Measurements from ENCODE around the gene RAI14. TPM values are rescaled to one million over a fixed set of nuclear protein-coding genes. Genes with fewer than 3 reads are reported as not detected.

Gene RAI14
- total RNA-seq: 11.5 TPM

DNA sequence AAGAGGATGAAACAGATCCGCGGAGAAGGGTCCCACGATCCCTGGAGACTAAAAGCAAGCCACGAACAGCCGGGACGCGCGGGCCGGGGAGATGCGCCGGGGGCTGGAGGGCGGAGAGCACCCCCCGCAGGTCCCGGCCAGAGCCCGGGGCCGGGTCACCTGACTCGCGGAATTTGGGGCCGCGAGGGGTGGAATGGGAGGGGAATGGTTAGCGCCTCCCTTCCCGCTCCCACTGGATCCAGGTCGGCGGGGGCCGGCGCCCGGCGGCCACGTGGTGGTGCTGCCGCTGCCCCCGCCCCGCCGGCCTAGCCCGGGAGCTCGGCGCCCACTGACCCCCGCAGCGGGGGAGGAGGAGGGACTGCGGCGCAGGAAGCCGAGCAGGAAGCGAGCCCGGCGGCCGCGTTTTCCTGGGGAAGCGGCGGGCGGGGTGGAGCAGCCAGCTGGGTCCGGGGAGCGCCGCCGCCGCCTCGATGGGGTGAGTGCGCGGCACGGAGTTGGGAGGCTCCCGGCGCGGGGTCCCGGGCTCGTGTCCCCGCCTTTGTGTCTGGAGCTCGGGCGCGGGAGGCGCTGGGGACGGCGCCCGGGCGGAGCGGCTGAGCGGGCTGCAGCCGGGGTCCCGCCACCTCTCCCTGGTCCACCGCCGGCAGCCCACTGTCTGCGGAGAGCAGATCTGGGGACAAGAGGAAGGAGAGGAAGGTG is at the start of gene RAI14:
RAI14 (plus strand) TSS at position 328 of the 699 bp plus-strand sequence. CDS start 30,592 bp downstream, outside the sequence.
- Histone ChIP-seq H3K36me3 (ENCODE audit: control insufficient read depth in 3 of 3, insufficient read depth in 3 of 3, low read length in 3 of 3) (no peaks in the 10 kb centered on the region), H3K27me3 (ENCODE audit: control insufficient read depth in 3 of 3, insufficient read depth in 3 of 3, low read length in 3 of 3) (peaks cover 0 to 20% (median 10%) of the 10 kb centered on the region in 3 donors), H3K4me1 (ENCODE audit: control insufficient read depth in 3 of 3, insufficient read depth in 3 of 3, low read length in 3 of 3) (peaks cover 10 to 21% (median 18%) of the 10 kb centered on the region in 3 donors), H3K9ac (ENCODE audit: low read depth in 1 of 3, low read length in 3 of 3) (peak within 1 kb of the TSS; percentile 62 to 81 (median 80)), H3K9me3 (ENCODE audit: control insufficient read depth in 3 of 3, low read length in 3 of 3) (no peaks in the 10 kb centered on the region), H3K4me3 (ENCODE audit: low read length in 3 of 3) (peak within 1 kb of the TSS; percentile 46 to 71 (median 65)), H3K27ac (ENCODE audit: low read depth, low read length) (peak within 1 kb of the TSS; percentile 75)

GRCh38 chr5:34608368-34608767 is 47.8 kb upstream of the RAI14 start:
- no peak overlapping the region for H3K4me3 ChIP-seq (ENCODE audit: low read length in 3 of 3)
- H3K4me1 ChIP-seq (ENCODE audit: control insufficient read depth in 3 of 3, insufficient read depth in 3 of 3, low read length in 3 of 3): peaks cover 0 to 4% (median 0%) of the 10 kb centered on the region in 3 donors
- H3K27ac ChIP-seq (ENCODE audit: low read depth, low read length): peak overlapping the region; percentile 57
- H3K36me3 ChIP-seq (ENCODE audit: control insufficient read depth in 3 of 3, insufficient read depth in 3 of 3, low read length in 3 of 3): no peaks in the 10 kb centered on the region
- no peaks in the 10 kb centered on the region for H3K9me3 ChIP-seq (ENCODE audit: control insufficient read depth in 3 of 3, low read length in 3 of 3)
- no peaks in the 10 kb centered on the region for H3K27me3 ChIP-seq (ENCODE audit: control insufficient read depth in 3 of 3, insufficient read depth in 3 of 3, low read length in 3 of 3)
- no peak overlapping the region for H3K9ac ChIP-seq (ENCODE audit: low read depth in 1 of 3, low read length in 3 of 3)

DNA sequence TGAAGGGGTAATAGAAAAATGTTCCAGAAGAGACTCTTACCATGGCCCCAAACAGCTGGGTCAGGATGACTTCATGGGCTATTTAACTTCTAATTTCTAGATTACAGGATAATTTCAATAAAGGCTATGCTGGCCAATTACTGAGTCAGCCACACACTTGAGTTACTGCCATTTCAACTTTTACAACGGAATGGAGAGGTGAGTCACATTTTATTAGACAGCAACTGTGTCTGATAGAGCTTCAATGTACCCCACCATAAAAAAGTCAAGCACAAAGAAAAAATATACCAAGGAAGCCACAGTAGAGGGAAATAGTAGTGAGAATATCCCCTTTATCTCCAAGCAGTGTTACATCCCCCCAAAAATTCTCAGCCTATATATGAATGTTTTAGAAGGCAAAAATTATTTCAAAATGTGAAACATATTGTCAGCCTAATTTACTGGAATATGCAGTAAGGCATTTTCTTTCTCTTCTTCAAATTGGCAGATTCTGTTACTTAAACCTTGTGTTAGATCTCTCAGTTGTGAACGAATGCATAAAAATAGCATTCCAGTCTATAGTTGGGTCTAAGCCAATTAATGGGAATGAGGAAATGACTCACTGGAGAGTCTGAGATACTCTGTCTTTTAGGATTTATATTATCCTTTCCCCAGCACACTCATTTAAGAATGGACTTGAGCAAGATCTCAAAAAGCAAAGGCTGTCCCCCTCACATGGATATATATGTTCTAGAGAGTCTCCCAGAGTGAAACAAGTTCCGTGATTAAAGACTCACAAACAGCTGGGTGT is 47.1 kb upstream of the RAI14 start:
- H3K27me3 ChIP-seq (ENCODE audit: control insufficient read depth in 3 of 3, insufficient read depth in 3 of 3, low read length in 3 of 3): no peaks in the 10 kb centered on the region
- H3K9me3 ChIP-seq (ENCODE audit: control insufficient read depth in 3 of 3, low read length in 3 of 3): no peaks in the 10 kb centered on the region
- no peak overlapping the region for H3K4me3 ChIP-seq (ENCODE audit: low read length in 3 of 3)
- H3K36me3 ChIP-seq (ENCODE audit: control insufficient read depth in 3 of 3, insufficient read depth in 3 of 3, low read length in 3 of 3): no peaks in the 10 kb centered on the region
- H3K4me1 ChIP-seq (ENCODE audit: control insufficient read depth in 3 of 3, insufficient read depth in 3 of 3, low read length in 3 of 3): peaks cover 0 to 4% (median 0%) of the 10 kb centered on the region in 3 donors
- peak overlapping the region; percentile 57 for H3K27ac ChIP-seq (ENCODE audit: low read depth, low read length)
- H3K9ac ChIP-seq (ENCODE audit: low read depth in 1 of 3, low read length in 3 of 3): no peak overlapping the region

DNA sequence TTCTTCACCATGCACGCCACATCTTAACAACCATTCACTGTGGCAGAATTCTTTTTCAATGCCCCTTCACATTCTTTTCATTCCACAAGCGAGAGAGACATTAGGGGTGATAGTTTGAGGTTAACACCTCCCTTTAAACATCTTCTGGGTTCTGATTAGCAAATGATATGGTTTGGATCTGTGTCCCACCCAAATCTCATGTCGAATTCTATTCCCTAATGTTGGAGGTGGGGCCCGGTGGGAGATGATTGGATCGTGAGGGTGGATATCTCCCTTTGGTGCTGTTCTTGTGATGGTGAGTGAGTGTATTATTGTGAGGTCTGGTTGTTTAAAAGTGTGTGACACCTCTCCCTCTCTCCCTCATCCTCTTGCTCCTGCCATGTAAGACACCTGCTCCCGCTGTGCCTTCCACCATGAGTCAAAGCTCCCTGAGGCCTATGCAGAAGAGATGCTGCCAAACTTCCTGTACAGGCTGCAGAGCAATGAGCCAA is 46.1 kb upstream of the RAI14 start:
- no peak overlapping the region for H3K27ac ChIP-seq (ENCODE audit: low read depth, low read length)
- no peaks in the 10 kb centered on the region for H3K9me3 ChIP-seq (ENCODE audit: control insufficient read depth in 3 of 3, low read length in 3 of 3)
- H3K4me1 ChIP-seq (ENCODE audit: control insufficient read depth in 3 of 3, insufficient read depth in 3 of 3, low read length in 3 of 3): peaks cover 0 to 4% (median 0%) of the 10 kb centered on the region in 3 donors
- H3K9ac ChIP-seq (ENCODE audit: low read depth in 1 of 3, low read length in 3 of 3): no peak overlapping the region
- H3K4me3 ChIP-seq (ENCODE audit: low read length in 3 of 3): no peak overlapping the region
- H3K27me3 ChIP-seq (ENCODE audit: control insufficient read depth in 3 of 3, insufficient read depth in 3 of 3, low read length in 3 of 3): no peaks in the 10 kb centered on the region
- H3K36me3 ChIP-seq (ENCODE audit: control insufficient read depth in 3 of 3, insufficient read depth in 3 of 3, low read length in 3 of 3): no peaks in the 10 kb centered on the region

DNA sequence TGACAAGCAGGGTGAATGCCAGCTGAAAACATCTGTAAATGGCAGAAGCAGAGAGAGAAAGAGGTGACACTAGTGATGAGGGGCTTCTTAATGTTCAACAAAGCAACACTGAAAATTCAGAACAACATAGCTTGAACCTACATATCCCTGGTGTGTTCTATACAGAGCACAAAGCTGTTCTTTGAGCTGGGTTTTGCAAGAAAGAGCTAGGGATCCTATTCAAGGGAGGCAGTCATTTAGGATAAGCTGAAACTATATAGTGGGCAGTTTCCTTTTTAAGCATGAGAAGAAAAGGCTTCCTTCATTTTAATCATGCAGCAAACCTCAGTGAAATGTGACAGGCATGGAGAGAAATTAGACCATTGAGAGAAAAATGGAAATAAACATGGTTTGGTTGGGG is 45.6 kb upstream of the RAI14 start:
- H3K9me3 ChIP-seq (ENCODE audit: control insufficient read depth in 3 of 3, low read length in 3 of 3): no peaks in the 10 kb centered on the region
- no peak overlapping the region for H3K27ac ChIP-seq (ENCODE audit: low read depth, low read length)
- no peaks in the 10 kb centered on the region for H3K27me3 ChIP-seq (ENCODE audit: control insufficient read depth in 3 of 3, insufficient read depth in 3 of 3, low read length in 3 of 3)
- H3K9ac ChIP-seq (ENCODE audit: low read depth in 1 of 3, low read length in 3 of 3): no peak overlapping the region
- no peak overlapping the region for H3K4me3 ChIP-seq (ENCODE audit: low read length in 3 of 3)
- H3K4me1 ChIP-seq (ENCODE audit: control insufficient read depth in 3 of 3, insufficient read depth in 3 of 3, low read length in 3 of 3): peaks cover 0 to 4% (median 0%) of the 10 kb centered on the region in 3 donors
- no peaks in the 10 kb centered on the region for H3K36me3 ChIP-seq (ENCODE audit: control insufficient read depth in 3 of 3, insufficient read depth in 3 of 3, low read length in 3 of 3)

DNA sequence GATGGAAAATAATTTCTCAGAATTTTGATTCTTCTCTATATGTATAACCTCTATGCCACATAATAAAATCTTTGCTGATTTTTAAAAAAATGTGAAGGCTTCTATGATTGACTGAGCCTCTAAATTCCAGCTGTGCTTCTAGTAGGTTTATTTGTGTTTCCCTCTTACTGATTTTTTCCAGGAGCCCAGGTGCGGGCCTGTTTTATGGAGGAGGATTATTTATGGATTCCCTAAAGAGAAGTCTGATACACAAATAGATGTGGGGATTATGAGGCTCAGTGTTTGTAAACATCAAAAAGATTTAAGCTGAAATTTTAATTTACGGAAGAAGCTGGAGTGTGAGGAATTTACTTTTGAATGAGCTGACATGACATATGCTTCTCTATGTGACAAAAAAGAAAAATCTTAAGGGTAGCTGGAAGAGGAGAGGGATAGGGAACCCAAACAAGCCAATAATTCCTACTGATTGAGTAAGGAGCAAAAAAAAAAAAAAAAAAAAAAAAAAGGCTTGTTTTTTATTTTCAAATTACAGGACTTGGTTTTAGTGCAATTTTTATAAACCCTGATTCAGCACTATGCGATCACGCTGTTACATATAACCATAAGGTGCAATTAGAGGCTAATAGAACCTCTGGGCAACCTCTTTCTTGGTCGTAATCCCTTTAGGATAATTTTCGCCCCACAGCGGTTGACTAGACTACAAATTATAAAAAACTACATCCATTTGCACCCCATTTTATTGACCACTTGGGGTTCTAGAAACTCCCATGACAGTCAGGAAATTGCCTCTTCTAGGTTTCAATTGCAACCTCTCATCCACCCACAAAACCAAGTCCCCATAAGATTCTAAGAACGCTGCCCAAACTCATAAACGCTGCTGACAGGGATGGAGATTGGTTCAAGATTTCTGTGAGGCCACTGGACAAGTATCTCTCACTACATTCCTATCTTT is 44.4 kb upstream of the RAI14 start:
- no peak overlapping the region for H3K4me3 ChIP-seq (ENCODE audit: low read length in 3 of 3)
- peaks cover 0 to 4% (median 0%) of the 10 kb centered on the region in 3 donors for H3K4me1 ChIP-seq (ENCODE audit: control insufficient read depth in 3 of 3, insufficient read depth in 3 of 3, low read length in 3 of 3)
- H3K27me3 ChIP-seq (ENCODE audit: control insufficient read depth in 3 of 3, insufficient read depth in 3 of 3, low read length in 3 of 3): no peaks in the 10 kb centered on the region
- no peak overlapping the region for H3K9ac ChIP-seq (ENCODE audit: low read depth in 1 of 3, low read length in 3 of 3)
- no peak overlapping the region for H3K27ac ChIP-seq (ENCODE audit: low read depth, low read length)
- no peaks in the 10 kb centered on the region for H3K9me3 ChIP-seq (ENCODE audit: control insufficient read depth in 3 of 3, low read length in 3 of 3)
- H3K36me3 ChIP-seq (ENCODE audit: control insufficient read depth in 3 of 3, insufficient read depth in 3 of 3, low read length in 3 of 3): no peaks in the 10 kb centered on the region

- H3K4me3 ChIP-seq (ENCODE audit: low read length in 3 of 3): no peak overlapping the region
- H3K9ac ChIP-seq (ENCODE audit: low read depth in 1 of 3, low read length in 3 of 3): no peak overlapping the region
- no peaks in the 10 kb centered on the region for H3K9me3 ChIP-seq (ENCODE audit: control insufficient read depth in 3 of 3, low read length in 3 of 3)
- no peaks in the 10 kb centered on the region for H3K27me3 ChIP-seq (ENCODE audit: control insufficient read depth in 3 of 3, insufficient read depth in 3 of 3, low read length in 3 of 3)
- H3K27ac ChIP-seq (ENCODE audit: low read depth, low read length): no peak overlapping the region
- H3K4me1 ChIP-seq (ENCODE audit: control insufficient read depth in 3 of 3, insufficient read depth in 3 of 3, low read length in 3 of 3): no peaks in the 10 kb centered on the region
- H3K36me3 ChIP-seq (ENCODE audit: control insufficient read depth in 3 of 3, insufficient read depth in 3 of 3, low read length in 3 of 3): no peaks in the 10 kb centered on the region
Observed at GRCh38 chr5:34616651-34617050, 39.5 kb upstream of the RAI14 start.

- no peaks in the 10 kb centered on the region for H3K27me3 ChIP-seq (ENCODE audit: control insufficient read depth in 3 of 3, insufficient read depth in 3 of 3, low read length in 3 of 3)
- no peaks in the 10 kb centered on the region for H3K36me3 ChIP-seq (ENCODE audit: control insufficient read depth in 3 of 3, insufficient read depth in 3 of 3, low read length in 3 of 3)
- H3K27ac ChIP-seq (ENCODE audit: low read depth, low read length): no peak overlapping the region
- no peak overlapping the region for H3K4me3 ChIP-seq (ENCODE audit: low read length in 3 of 3)
- H3K4me1 ChIP-seq (ENCODE audit: control insufficient read depth in 3 of 3, insufficient read depth in 3 of 3, low read length in 3 of 3): no peaks in the 10 kb centered on the region
- no peaks in the 10 kb centered on the region for H3K9me3 ChIP-seq (ENCODE audit: control insufficient read depth in 3 of 3, low read length in 3 of 3)
- H3K9ac ChIP-seq (ENCODE audit: low read depth in 1 of 3, low read length in 3 of 3): no peak overlapping the region
Observed at GRCh38 chr5:34618371-34619065, 37.6 kb upstream of the RAI14 start.

DNA sequence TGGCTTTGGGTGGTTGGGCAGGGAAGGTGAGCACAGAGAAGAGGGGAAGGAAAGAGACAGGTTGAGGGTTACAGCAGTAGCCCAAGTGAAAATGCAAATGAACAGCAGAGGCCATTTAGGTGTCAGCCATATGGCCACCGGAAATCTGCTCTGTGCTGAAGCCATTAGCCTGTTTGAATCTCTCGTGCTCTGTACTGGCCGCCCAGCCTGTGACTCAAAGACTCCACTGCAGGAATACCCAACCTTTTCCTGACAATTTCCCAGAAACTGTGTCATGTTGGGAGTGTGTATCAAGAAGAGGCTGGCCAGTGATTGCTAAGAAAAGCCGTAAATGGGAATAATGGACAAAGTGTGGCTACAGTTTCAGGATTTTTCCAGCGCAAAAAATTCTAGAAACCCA is 35.9 kb upstream of the RAI14 start:
- Histone ChIP-seq H3K4me1 (ENCODE audit: control insufficient read depth in 3 of 3, insufficient read depth in 3 of 3, low read length in 3 of 3) (no peaks in the 10 kb centered on the region), H3K4me3 (ENCODE audit: low read length in 3 of 3) (no peak overlapping the region), H3K27ac (ENCODE audit: low read depth, low read length) (peak overlapping the region; percentile 19), H3K36me3 (ENCODE audit: control insufficient read depth in 3 of 3, insufficient read depth in 3 of 3, low read length in 3 of 3) (no peaks in the 10 kb centered on the region), H3K9ac (ENCODE audit: low read depth in 1 of 3, low read length in 3 of 3) (no peak overlapping the region), H3K9me3 (ENCODE audit: control insufficient read depth in 3 of 3, low read length in 3 of 3) (no peaks in the 10 kb centered on the region), H3K27me3 (ENCODE audit: control insufficient read depth in 3 of 3, insufficient read depth in 3 of 3, low read length in 3 of 3) (no peaks in the 10 kb centered on the region)
